ENCODE data around the gene FYCO1.

GRCh38 chr3:45939341-45939771 is 56.3 kb downstream of the FYCO1 start:
- TF ChIP-seq EZH2 (IDR thresholded peaks at IDR 0.05) = no peak
- TF ChIP-seq POLR2AphosphoS5 (IDR thresholded peaks at IDR 0.05; ENCODE audit: borderline replicate concordance, low read depth, low read length) = no peak

Data from SK-N-MC (cell line).